GM18511 (cell line): ENCODE results near the gene ID2.

Experiments
- ATAC-seq: cut with Tn5 transposase; IDR thresholded peaks from one replicate; pipeline ENCODE4 v1.9.1; 2021; ENCODE audit warnings: mild to moderate bottlenecking, moderate library complexity; ENCODE audit not compliant: unreplicated experiment

The ID2 gene

GRCh38 chr2:8667896-8668512 lies 13.9 kb upstream of the ID2 start:
- ATAC-seq = no peak

- no peak for ATAC-seq
These were observed 12.6 kb upstream of the ID2 start for GRCh38 chr2:8669157-8669817.

- no peak for ATAC-seq
These were observed 11.3 kb upstream of the ID2 start for GRCh38 chr2:8670580-8670979.

GRCh38 chr2:8671176-8671575 lies 10.7 kb upstream of the ID2 start:
- ATAC-seq = no peak

GRCh38 chr2:8671802-8672201 lies 10.1 kb upstream of the ID2 start:
- ATAC-seq = no peak

GRCh38 chr2:8672940-8673339 lies 8.9 kb upstream of the ID2 start:
- no peak for ATAC-seq

- ATAC-seq = no peak
These were observed 8.5 kb upstream of the ID2 start for GRCh38 chr2:8673381-8673780.

GRCh38 chr2:8674420-8675009 lies 7.3 kb upstream of the ID2 start:
- ATAC-seq = no peak

GRCh38 chr2:8675543-8675942 lies 6.3 kb upstream of the ID2 start:
- ATAC-seq = no peak

- no peak for ATAC-seq
These were observed 5.5 kb upstream of the ID2 start for GRCh38 chr2:8676191-8676920.

- no peak for ATAC-seq
These were observed 4.8 kb upstream of the ID2 start for GRCh38 chr2:8676921-8677645.

- ATAC-seq = no peak
These were observed 3.9 kb upstream of the ID2 start for GRCh38 chr2:8677646-8678592.

- peak; percentile 67 for ATAC-seq
These were observed 2.9 kb upstream of the ID2 start for GRCh38 chr2:8678731-8679566.

- ATAC-seq = no peak
These were observed 2.4 kb upstream of the ID2 start for GRCh38 chr2:8679567-8679826.

GRCh38 chr2:8679827-8680731 lies 1.8 kb upstream of the ID2 start:
- ATAC-seq = no peak

GRCh38 chr2:8680822-8681760 lies 765 bp upstream of the ID2 start:
- ATAC-seq = no peak
